Lower leg skin (tissue), 4 donors: ENCODE measurements around the gene FAM171A2. TPM values are rescaled to one million over a fixed set of nuclear protein-coding genes. Genes with fewer than 3 reads are reported as not detected.

Source experiments
- DNase-seq, 2 donors: peaks; one replicate each; pipeline ENCODE4 v3.0.0-alpha.2; 2019; ENCODE audit warnings: low spot score in 2 of 2
- H3K4me3 ChIP-seq: fragments of 200-600 bp; sonication (generic); 2 replicates; pipeline ENCODE4 v1.5.1; 2017; ENCODE audit warnings: mild to moderate bottlenecking, low read depth; ENCODE audit not compliant: poor library complexity, severe bottlenecking
- CTCF ChIP-seq, 3 donors: fragments of 450-650 bp; IDR thresholded peaks; one replicate each; pipeline ENCODE4 v1.5.1; 2016; ENCODE audit warnings: antibody characterized with exemption in 3 of 3, mild to moderate bottlenecking in 3 of 3, moderate library complexity in 2 of 3
- POLR2A ChIP-seq, 2 donors: fragments of 450-650 bp; IDR thresholded peaks; one replicate each; pipeline ENCODE4 v1.6.1; 2016 to 2017; ENCODE audit warnings: antibody characterized with exemption in 2 of 2, mild to moderate bottlenecking in 1 of 2, moderate library complexity in 1 of 2
- WGBS, 2 donors: methylation state at CpG; one replicate each; pipeline ENCODE4 v1.1.5; 2018; 5-methylcytosine and 5-hydroxymethylcytosine counted together
- intact Hi-C: fragments of 100-400 bp; cut with DNase I; formaldehyde crosslinking; loops from one replicate; pipeline ENCODE4 v1.15.0; 2023; ENCODE audit warnings: low total_unique reads
- total RNA-seq, 4 donors: library from RNA; depleted of rRNA; stranded (reverse); fragments of >200 nt; gene quantifications; one replicate each; pipeline ENCODE4 v1.1.0, GENCODE V29; 2016

FAM171A2 gene
- total RNA-seq, 4 donors from 2014 or later: 0.95 to 2.8 (median 2.4) TPM

GRCh38 chr17:44385287-44386181, 21.9 kb upstream of the FAM171A2 start:
- H3K4me3 ChIP-seq: peak overlapping the region; percentile 6
- TF ChIP-seq POLR2A (IDR thresholded peaks at IDR 0.05): no peak
- no peak for TF ChIP-seq CTCF (IDR thresholded peaks at IDR 0.05)
- DNase-seq: peak; percentile 52 to 94
- intact Hi-C loops: no loop called here
- 2 to 3% methylated on average over 52 to 54 of the region's 68 CpGs for WGBS, 2 donors

- H3K4me3 ChIP-seq: peak overlapping the region; percentile 6
- intact Hi-C loops: no loop called here
- DNase-seq: no peak
- TF ChIP-seq POLR2A (IDR thresholded peaks at IDR 0.05) (no peak), CTCF (IDR thresholded peaks at IDR 0.05) (no peak)
- WGBS, 2 donors: 4 to 8% methylated on average over 26 of the region's 26 CpGs
Observed at GRCh38 chr17:44384823-44385286, 21.2 kb upstream of the FAM171A2 start.

- intact Hi-C loops: no loop called here
- TF ChIP-seq POLR2A (IDR thresholded peaks at IDR 0.05) (no peak), CTCF (IDR thresholded peaks at IDR 0.05) (no peak)
- DNase-seq: no peak
- WGBS, 2 donors: 38 to 40% methylated on average over 28 to 29 of the region's 29 CpGs
- no peak overlapping the region for H3K4me3 ChIP-seq
Observed at GRCh38 chr17:44384281-44384822, 20.7 kb upstream of the FAM171A2 start.

GRCh38 chr17:44383861-44384260, 20.2 kb upstream of the FAM171A2 start:
- no peak for DNase-seq
- intact Hi-C loops: no loop called here
- WGBS, 2 donors: 71 to 82% methylated on average over 16 of the region's 16 CpGs
- no peak overlapping the region for H3K4me3 ChIP-seq
- TF ChIP-seq CTCF (IDR thresholded peaks at IDR 0.05) (no peak), POLR2A (IDR thresholded peaks at IDR 0.05) (no peak)

- no peak overlapping the region for H3K4me3 ChIP-seq
- 93 to 97% methylated on average over 15 of the region's 15 CpGs for WGBS, 2 donors
- TF ChIP-seq CTCF (IDR thresholded peaks at IDR 0.05): no peak
- no peak for TF ChIP-seq POLR2A (IDR thresholded peaks at IDR 0.05)
- intact Hi-C loops: no loop called here
- DNase-seq: no peak
Observed at GRCh38 chr17:44383363-44383762, 19.7 kb upstream of the FAM171A2 start.
